HCT116 (cell line): ENCODE measurements around the gene ATG16L2. TPM values are rescaled to one million over a fixed set of nuclear protein-coding genes. Genes with fewer than 3 reads are reported as not detected.

Experiments used
- ATAC-seq: fragments of 200-7000 bp; cut with Tn5 transposase; 2 replicates; pipeline ENCODE4 v1.9.1; 2020; ENCODE audit warnings: mild to moderate bottlenecking, moderate library complexity
- BruUV-seq: library from RNA; stranded (reverse); fragments of 400-500 nt; replicated peaks from 2 replicates; lab custom pipeline; 2021; lab: Mats Ljungman, UMichigan
- CTCF ChIA-PET: fragments of 300-600 bp; sonication (Branson Sonifier 250); formaldehyde crosslinking; loops from one replicate; lab custom pipeline; 2021; ENCODE audit warnings: antibody characterized with exemption; lab: Charles Lee
- POLR2A ChIA-PET: fragments of 300-600, 350-600 bp; sonication (Branson Sonifier 250); formaldehyde crosslinking; loops from one replicate; lab custom pipeline; 2021; ENCODE audit warnings: antibody characterized with exemption; lab: Charles Lee
- RAD21 ChIA-PET, 2 experiments: fragments of 300-600 bp; sonication (Branson Sonifier 250); formaldehyde crosslinking; loops; one replicate each; lab custom pipeline; 2023; ENCODE audit warnings: low total read pairs in 2 of 2; ENCODE audit not compliant: uncharacterized antibody in 2 of 2, unreplicated experiment in 2 of 2, low non-redundant PET in 1 of 2; lab: Charles Lee
- DNase-seq: peaks from one replicate; pipeline ENCODE4 v3.0.0-alpha.2; 2010; ENCODE audit warnings: low read depth, low spot score
- H2AFZ ChIP-seq: fragments of 200-600 bp; shearing (Covaris generic), sonication (generic); 2 replicates; pipeline ENCODE4 v1.6.1; 2017; ENCODE audit warnings: low read depth, mixed run types, mixed read lengths, antibody characterized with exemption, low read length; ENCODE audit not compliant: poor library complexity, severe bottlenecking
- H3K27ac ChIP-seq: 2 replicates; pipeline ENCODE4 v1.5.1; 2012; ENCODE audit warnings: low read depth, low read length
- H3K27me3 ChIP-seq: fragments of 200-600 bp; sonication (generic); 2 replicates; pipeline ENCODE4 v1.6.1; 2016; ENCODE audit warnings: mixed run types, low read length, mixed read lengths; ENCODE audit not compliant: insufficient read depth
- H3K36me3 ChIP-seq, 2 experiments: fragments of 200-500 bp in 1 of 2; fragments of 200-600 bp in 1 of 2; sonication (Bioruptor generic) in 1 of 2; sonication (generic) in 1 of 2; 2 replicates each; pipeline versions ENCODE4 v1.5.1 to v1.6.1; 2014 to 2016; ENCODE audit warnings: low read length in 2 of 2, inconsistent platforms in 1 of 2, mixed read lengths in 1 of 2, mixed run types in 1 of 2; ENCODE audit not compliant: insufficient read depth in 2 of 2, control insufficient read depth in 1 of 2
- H3K4me1 ChIP-seq, 2 experiments: fragments of 200-600 bp in 1 of 2; sonication (generic) in 1 of 2; 2 replicates each; pipeline versions ENCODE4 v1.5.1 to v1.6.1; 2012 to 2017; ENCODE audit warnings: low read length in 2 of 2, inconsistent platforms in 1 of 2, mild to moderate bottlenecking in 1 of 2, mixed read lengths in 1 of 2, mixed run types in 1 of 2, moderate library complexity in 1 of 2; ENCODE audit not compliant: insufficient read depth in 2 of 2, control insufficient read depth in 1 of 2
- H3K4me2 ChIP-seq: fragments of 200-600 bp; sonication (generic); 2 replicates; pipeline ENCODE4 v1.6.1; 2017; ENCODE audit warnings: mixed run types, low read length, mixed read lengths
- H3K4me3 ChIP-seq, 2 experiments: fragments of 200-600 bp in 1 of 2; sonication (generic) in 1 of 2; replicated peaks in 1 of 2; 2 replicates each; pipeline ENCODE4 v1.5.1; 2011 to 2016; ENCODE audit warnings: low read length in 2 of 2, control low read depth in 1 of 2, low read depth in 1 of 2, mild to moderate bottlenecking in 1 of 2, mixed read lengths in 1 of 2, mixed run types in 1 of 2
- H3K79me2 ChIP-seq: fragments of 200-600 bp; sonication (generic); 2 replicates; pipeline ENCODE4 v1.6.1; 2017; ENCODE audit warnings: mild to moderate bottlenecking, mixed run types, low read length, moderate library complexity, mixed read lengths; ENCODE audit not compliant: insufficient read depth
- H3K9ac ChIP-seq: fragments of 200-600 bp; sonication (generic); 2 replicates; pipeline ENCODE4 v1.6.1; 2016; ENCODE audit warnings: low read length, mixed read lengths
- H3K9me2 ChIP-seq: fragments of 200-600 bp; sonication (generic), shearing (Covaris generic); 2 replicates; pipeline ENCODE4 v1.6.1; 2017; ENCODE audit warnings: mixed run types, mild to moderate bottlenecking, moderate library complexity; ENCODE audit not compliant: insufficient read depth
- H3K9me3 ChIP-seq, 2 experiments: fragments of 200-500 bp in 1 of 2; fragments of 200-600 bp in 1 of 2; sonication (Bioruptor generic) in 1 of 2; sonication (generic) in 1 of 2; 2 replicates each; pipeline ENCODE4 v1.6.1; 2014 to 2017; ENCODE audit warnings: low read length in 2 of 2, mixed read lengths in 2 of 2, inconsistent platforms in 1 of 2, low read depth in 1 of 2, mild to moderate bottlenecking in 1 of 2, mixed run types in 1 of 2, moderate library complexity in 1 of 2; ENCODE audit not compliant: control insufficient read depth in 1 of 2, insufficient read depth in 1 of 2
- H4K20me1 ChIP-seq: fragments of 200-600 bp; sonication (generic), shearing (Covaris generic); 2 replicates; pipeline ENCODE4 v1.6.1; 2017; ENCODE audit warnings: mixed run types, mild to moderate bottlenecking, moderate library complexity; ENCODE audit not compliant: insufficient read depth
- ELF1 ChIP-seq: IDR thresholded peaks from 2 replicates; pipeline ENCODE4 v1.6.1; 2012; ENCODE audit warnings: low read depth, borderline replicate concordance
- FOSL1 ChIP-seq: IDR thresholded peaks from 2 replicates; pipeline ENCODE4 v1.6.1; 2012; ENCODE audit warnings: low read depth
- POLR2A ChIP-seq: IDR thresholded peaks from 2 replicates; pipeline ENCODE4 v1.7.0; 2011; ENCODE audit warnings: borderline replicate concordance; ENCODE audit not compliant: insufficient read depth, insufficient read length; ENCODE audit errors: extremely low read depth
- POLR2AphosphoS5 ChIP-seq: IDR thresholded peaks from 2 replicates; pipeline ENCODE4 v1.6.1; 2011; ENCODE audit warnings: mild to moderate bottlenecking, low read depth, low read length, moderate library complexity
- ZFX ChIP-seq: fragments of 450-650 bp; IDR thresholded peaks from 2 replicates; pipeline ENCODE4 v1.6.1; 2017
- intact Hi-C: fragments of 100-400 bp; cut with micrococcal nuclease; formaldehyde crosslinking; loops from 2 replicates; pipeline ENCODE4 v1.10.0; 2022
- total RNA-seq: library from RNA; stranded (reverse); gene quantifications from one replicate; pipeline ENCODE4 v1.2.1, GENCODE V29; 2021; ENCODE audit not compliant: unreplicated experiment
- TF ChIP-seq, protein P1 (sequence below), 3 experiments: fragments of 200-600 bp in 1 of 3; sonication (generic) in 1 of 3; IDR thresholded peaks in 2 of 3; conservative IDR thresholded peaks in 1 of 3; 2 replicates each; pipeline ENCODE4 v1.5.1; 2012 to 2017; ENCODE audit warnings: low read depth in 2 of 3, low read length in 2 of 3, antibody characterized with exemption in 1 of 3, borderline replicate concordance in 1 of 3, control low read depth in 1 of 3, mild to moderate bottlenecking in 1 of 3, mixed read lengths in 1 of 3, mixed run types in 1 of 3, moderate library complexity in 1 of 3; ENCODE audit not compliant: insufficient read depth in 1 of 3

ATG16L2 gene
- total RNA-seq, 1 experiment from 2014 or later, result 15.2 TPM

DNA sequence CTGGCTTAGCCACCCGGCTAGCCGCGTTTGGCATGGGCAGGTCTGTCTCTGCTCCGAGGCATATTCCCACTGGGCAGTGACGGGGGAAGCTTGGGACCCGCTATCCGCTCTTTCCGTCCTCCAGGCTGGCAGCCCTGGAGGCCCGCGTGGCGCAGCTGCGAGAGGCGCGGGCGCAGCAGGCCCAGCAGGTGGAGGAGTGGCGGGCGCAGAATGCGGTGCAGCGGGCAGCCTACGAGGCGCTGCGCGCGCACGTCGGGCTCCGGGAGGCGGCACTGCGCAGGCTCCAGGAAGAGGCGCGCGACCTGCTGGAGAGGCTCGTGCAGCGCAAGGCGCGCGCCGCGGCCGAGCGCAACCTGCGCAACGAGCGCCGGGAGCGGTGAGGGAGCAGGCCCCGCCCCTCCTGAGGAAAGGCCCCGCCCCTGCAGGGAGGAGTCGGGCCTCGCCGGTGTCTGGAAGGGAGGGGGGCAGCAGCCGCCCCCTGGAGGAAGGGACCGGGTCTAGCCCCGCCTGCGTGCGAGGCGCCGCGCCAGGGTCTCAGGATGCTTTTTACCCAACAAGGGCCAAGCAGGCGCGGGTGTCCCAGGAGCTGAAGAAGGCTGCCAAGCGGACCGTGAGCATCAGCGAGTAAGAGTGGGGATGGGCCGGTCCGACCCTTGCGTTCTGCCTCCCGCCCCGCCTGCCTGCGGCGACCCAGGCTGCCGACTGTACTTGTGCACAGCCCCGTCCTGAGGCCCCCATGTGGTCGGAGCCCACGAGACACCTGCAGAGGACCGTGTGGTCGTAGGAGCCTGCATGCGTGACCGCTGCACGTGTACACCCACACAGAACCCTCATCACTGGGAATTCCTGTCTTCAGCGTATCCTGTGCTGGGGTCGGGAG is 7.9 kb downstream of the ATG16L2 start:
- no peaks in the 10 kb centered on the region for H3K9me2 ChIP-seq
- no TSS peak for BruUV-seq
- POLR2A ChIA-PET, result no interaction called here
- DNase-seq (peak; percentile 81), ATAC-seq (peak; percentile 94)
- peak overlapping the region; percentile 88 for H3K4me2 ChIP-seq
- intact Hi-C loops, result no loop called here
- RAD21 ChIA-PET, result no interaction called here
- peak overlapping the region; percentile 57 to 62 for H3K4me3 ChIP-seq
- no peaks in the 10 kb centered on the region for H3K36me3 ChIP-seq
- TF ChIP-seq ZFX (peak; percentile 83; the same call in 1 of the 2 replicates), ELF1 (no peak), POLR2A (peak; percentile 83), POLR2AphosphoS5 (peak; percentile 95), FOSL1 (no peak)
- TF ChIP-seq, protein P1, sequence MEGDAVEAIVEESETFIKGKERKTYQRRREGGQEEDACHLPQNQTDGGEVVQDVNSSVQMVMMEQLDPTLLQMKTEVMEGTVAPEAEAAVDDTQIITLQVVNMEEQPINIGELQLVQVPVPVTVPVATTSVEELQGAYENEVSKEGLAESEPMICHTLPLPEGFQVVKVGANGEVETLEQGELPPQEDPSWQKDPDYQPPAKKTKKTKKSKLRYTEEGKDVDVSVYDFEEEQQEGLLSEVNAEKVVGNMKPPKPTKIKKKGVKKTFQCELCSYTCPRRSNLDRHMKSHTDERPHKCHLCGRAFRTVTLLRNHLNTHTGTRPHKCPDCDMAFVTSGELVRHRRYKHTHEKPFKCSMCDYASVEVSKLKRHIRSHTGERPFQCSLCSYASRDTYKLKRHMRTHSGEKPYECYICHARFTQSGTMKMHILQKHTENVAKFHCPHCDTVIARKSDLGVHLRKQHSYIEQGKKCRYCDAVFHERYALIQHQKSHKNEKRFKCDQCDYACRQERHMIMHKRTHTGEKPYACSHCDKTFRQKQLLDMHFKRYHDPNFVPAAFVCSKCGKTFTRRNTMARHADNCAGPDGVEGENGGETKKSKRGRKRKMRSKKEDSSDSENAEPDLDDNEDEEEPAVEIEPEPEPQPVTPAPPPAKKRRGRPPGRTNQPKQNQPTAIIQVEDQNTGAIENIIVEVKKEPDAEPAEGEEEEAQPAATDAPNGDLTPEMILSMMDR (IDR thresholded peaks at IDR 0.05 in 2 of 3, conservative IDR thresholded peaks at IDR 0.05 in 1 of 3; ENCODE audit: borderline replicate concordance in 1 of 3, insufficient read depth in 1 of 3, low read depth in 2 of 3, low read length in 2 of 3), result 0 out of 6 replicates have a peak, but pooled peaks of 1 of the 3 experiments have one; percentile 21
- no peaks in the 10 kb centered on the region for H3K79me2 ChIP-seq
- CTCF ChIA-PET, result interaction anchor here (1.5 kb wide), 1 partner anchor 9 kb away, joined by 5 read pairs; no protein-coding TSS in a partner anchor
- no peak overlapping the region for H2AFZ ChIP-seq
- no peaks in the 10 kb centered on the region for H3K27me3 ChIP-seq
- no peaks in the 10 kb centered on the region for H4K20me1 ChIP-seq
- peak overlapping the region; percentile 75 for H3K9ac ChIP-seq
- H3K4me1 ChIP-seq, result peaks cover 7 to 19% of the 10 kb centered on the region in 2 experiments
- H3K27ac ChIP-seq, result peak overlapping the region; percentile 61; the same call in 1 of the 2 replicates
- H3K9me3 ChIP-seq, result no peaks in the 10 kb centered on the region
